OCI-LY3 (cell line): Measurements from ENCODE around the gene CFAP99.

Experiments used
- H2AFZ ChIP-seq: fragments of 200-600, 300-600 bp; shearing (Covaris generic); 2 replicates; pipeline ENCODE4 v1.6.0; 2014; ENCODE audit warnings: antibody characterized with exemption, low read depth, low read length
- H3K27ac ChIP-seq: fragments of 200-600, 300-600 bp; sonication (generic); 2 replicates; pipeline ENCODE4 v1.5.1; 2014; ENCODE audit warnings: mild to moderate bottlenecking, low read length, moderate library complexity, mixed read lengths
- H3K27me3 ChIP-seq: fragments of 200-600, 300-600 bp; sonication (generic); 2 replicates; pipeline ENCODE4 v1.6.1; 2014; ENCODE audit warnings: low read depth, low read length, mixed read lengths
- H3K36me3 ChIP-seq: fragments of 200-600, 300-600 bp; sonication (generic); replicated peaks from 2 replicates; pipeline ENCODE3; 2014; ENCODE audit warnings: low read depth, low read length, mixed read lengths
- H3K4me1 ChIP-seq: fragments of 300-600, 200-600 bp; sonication (generic); 2 replicates; pipeline ENCODE4 v1.6.1; 2014; ENCODE audit warnings: low read length, mixed read lengths
- H3K4me2 ChIP-seq: fragments of 200-600, 300-600 bp; sonication (generic); 2 replicates; pipeline ENCODE4 v1.6.1; 2014; ENCODE audit warnings: low read length, mixed read lengths
- H3K4me3 ChIP-seq: fragments of 300-600, 200-600 bp; sonication (generic); 2 replicates; pipeline ENCODE4 v1.5.1; 2014; ENCODE audit warnings: antibody characterized with exemption, mild to moderate bottlenecking, low read length, moderate library complexity
- H3K79me2 ChIP-seq: fragments of 300-600, 200-600 bp; shearing (Covaris generic); 2 replicates; pipeline ENCODE4 v1.6.1; 2014; ENCODE audit warnings: mild to moderate bottlenecking, low read length, mixed read lengths
- H3K9ac ChIP-seq: fragments of 300-600, 200-600 bp; shearing (Covaris generic); 2 replicates; pipeline ENCODE4 v1.6.0; 2014; ENCODE audit warnings: mild to moderate bottlenecking, low read length, moderate library complexity
- H3K9me3 ChIP-seq: fragments of 200-600, 300-600 bp; shearing (Covaris generic); 2 replicates; pipeline ENCODE4 v1.6.1; 2014; ENCODE audit warnings: low read length, mixed read lengths; ENCODE audit not compliant: insufficient read depth
- H4K20me1 ChIP-seq: fragments of 200-600, 300-600 bp; sonication (generic); 2 replicates; pipeline ENCODE4 v1.6.1; 2016; ENCODE audit warnings: low read length, mixed read lengths; ENCODE audit not compliant: insufficient read depth
- CTCF ChIP-seq: fragments of 200-600, 300-600 bp; sonication (generic); IDR thresholded peaks from 2 replicates; pipeline ENCODE4 v1.5.1; 2014; ENCODE audit warnings: antibody characterized with exemption, low read length, low read depth
- EZH2phosphoT487 ChIP-seq: fragments of 200-600 bp; shearing (Covaris generic); IDR thresholded peaks from 2 replicates; pipeline ENCODE4 v1.6.1; 2018; ENCODE audit warnings: antibody characterized with exemption, mixed run types, low read depth

Gene CFAP99

GRCh38 chr4:2451036-2451520, 32.3 kb downstream of the CFAP99 start:
- Histone ChIP-seq H4K20me1 (no peaks in the 10 kb centered on the region), H3K36me3 (no peaks in the 10 kb centered on the region), H3K79me2 (no peaks in the 10 kb centered on the region), H3K4me1 (peaks cover 11% of the 10 kb centered on the region), H3K4me3 (no peak overlapping the region), H3K9ac (no peak overlapping the region), H3K9me3 (no peaks in the 10 kb centered on the region), H3K27me3 (peaks cover 10% of the 10 kb centered on the region; the same call in 1 of the 2 replicates), H2AFZ (no peak overlapping the region), H3K4me2 (no peak overlapping the region), H3K27ac (no peak overlapping the region)
- TF ChIP-seq CTCF, result no peak

DNA sequence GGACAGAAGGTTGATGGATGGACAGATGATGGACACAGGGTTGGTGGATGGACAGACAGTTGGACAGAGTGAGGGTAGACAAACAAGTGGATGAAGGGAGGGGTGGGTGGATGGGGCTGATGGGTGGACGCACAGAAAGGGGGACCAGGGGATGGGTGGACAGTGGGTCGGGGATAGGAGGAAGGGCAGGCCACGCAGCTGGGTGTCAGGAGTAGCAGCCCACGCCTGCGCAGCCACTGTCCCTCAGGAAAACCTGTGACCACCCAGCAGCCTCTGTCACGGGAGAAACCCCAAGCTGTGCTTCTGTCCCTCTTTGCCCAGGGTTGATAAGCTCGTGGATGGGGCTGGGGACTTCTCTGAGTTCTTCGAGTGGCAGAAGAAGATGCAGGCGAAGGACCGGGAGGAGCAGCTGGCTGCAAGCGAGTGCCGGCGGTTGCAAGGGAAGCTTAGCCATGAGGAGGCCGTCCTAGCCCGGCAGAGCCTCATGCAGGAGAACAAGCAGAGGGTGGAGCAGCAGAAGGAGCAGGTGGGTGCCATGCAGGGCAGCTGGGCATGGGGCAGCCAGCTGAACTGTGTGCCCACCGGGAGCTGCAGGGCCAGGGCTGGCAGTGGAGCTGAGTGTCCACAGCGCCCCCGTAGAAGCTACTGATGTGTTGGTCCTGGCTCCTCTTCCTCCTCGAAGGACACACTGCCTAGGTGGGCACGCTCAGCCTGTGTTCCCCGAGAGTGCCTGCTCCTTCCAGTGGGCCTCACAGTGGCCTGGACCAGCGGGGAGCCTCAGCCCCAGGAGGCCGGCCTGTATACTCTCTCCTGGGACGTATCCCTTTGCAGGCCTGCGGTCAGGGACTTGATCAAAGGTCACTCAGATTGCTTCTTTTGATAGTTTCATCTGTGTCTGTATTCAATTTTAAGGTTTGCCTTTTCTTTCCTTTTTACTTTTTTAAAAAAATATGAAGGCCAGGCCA, 33.3 kb downstream of the CFAP99 start:
- Histone ChIP-seq H2AFZ (no peak overlapping the region), H3K9ac (no peak overlapping the region), H4K20me1 (no peaks in the 10 kb centered on the region), H3K4me2 (no peak overlapping the region), H3K36me3 (no peaks in the 10 kb centered on the region), H3K27me3 (peaks cover 10% of the 10 kb centered on the region; the same call in 1 of the 2 replicates), H3K4me3 (no peak overlapping the region), H3K9me3 (no peaks in the 10 kb centered on the region), H3K27ac (no peak overlapping the region), H3K79me2 (no peaks in the 10 kb centered on the region), H3K4me1 (peaks cover 11% of the 10 kb centered on the region)
- TF ChIP-seq CTCF (no peak), EZH2phosphoT487 (no peak)

DNA sequence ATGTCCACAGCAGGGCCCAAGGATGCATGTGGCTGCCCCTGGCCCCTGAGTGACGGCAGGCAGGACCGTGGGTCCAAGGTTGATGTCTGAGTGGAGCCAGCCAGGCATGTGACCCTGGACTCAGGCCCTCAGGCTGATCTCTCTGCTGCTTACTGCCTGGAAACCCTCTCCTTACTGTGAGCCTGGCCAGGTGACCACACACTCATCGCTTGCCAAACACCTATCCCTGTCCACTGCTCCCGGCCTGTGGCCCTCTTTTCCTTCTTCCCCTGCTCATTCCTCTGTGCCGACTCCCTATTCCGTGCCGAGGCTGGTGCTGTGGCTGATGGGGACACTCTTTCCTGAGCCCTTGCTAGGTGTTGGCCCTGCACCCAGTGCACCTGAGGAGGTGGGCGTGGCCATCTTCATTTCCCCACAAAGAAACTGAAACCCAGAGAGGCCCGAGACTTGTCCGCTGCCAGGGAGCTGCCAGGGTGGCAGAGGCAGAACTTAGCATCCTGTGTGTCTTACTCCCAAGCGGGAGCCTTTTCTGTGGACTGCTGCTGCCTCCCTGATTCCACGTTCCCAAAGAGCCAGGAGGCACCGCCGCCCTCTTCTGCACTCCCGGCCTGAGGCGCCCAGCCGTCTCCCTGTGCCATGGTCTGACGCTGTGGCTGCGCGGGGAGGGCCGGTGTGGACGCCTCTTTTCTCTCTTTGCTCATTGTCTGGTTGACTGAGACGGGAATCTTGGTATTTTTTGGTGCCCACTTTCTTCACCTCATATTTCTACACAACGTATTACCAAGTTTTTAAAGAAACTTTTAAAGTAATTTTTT, 38.9 kb downstream of the CFAP99 start:
- Histone ChIP-seq H3K4me1 (no peaks in the 10 kb centered on the region; the same call in 1 of the 2 replicates), H3K27me3 (no peaks in the 10 kb centered on the region)
- no peak for TF ChIP-seq CTCF
- no peak for TF ChIP-seq EZH2phosphoT487

More for the DNA sequence above, 38.9 kb downstream of the CFAP99 start:
- Histone ChIP-seq H3K79me2 (no peaks in the 10 kb centered on the region), H3K36me3 (no peaks in the 10 kb centered on the region), H3K27ac (no peak overlapping the region), H3K4me3 (no peak overlapping the region), H2AFZ (no peak overlapping the region), H3K9ac (no peak overlapping the region), H4K20me1 (no peaks in the 10 kb centered on the region), H3K4me2 (no peak overlapping the region), H3K9me3 (no peaks in the 10 kb centered on the region)
